K562 (cell line): Measurements from ENCODE around the gene TMEM135.

Experiments used
- ATF3 ChIP-seq, 2 experiments: fragments of 450-650 bp in 1 of 2; sonication (generic) in 1 of 2; formaldehyde crosslinking in 1 of 2; IDR thresholded peaks in 1 of 2; conservative IDR thresholded peaks in 1 of 2; 2 replicates each; pipeline versions ENCODE4 v1.6.1 to v1.8.1; 2016 to 2023; ENCODE audit warnings: mild to moderate bottlenecking in 2 of 2, moderate library complexity in 2 of 2, inconsistent platforms in 1 of 2, missing genetic modification reagents in 1 of 2
- CEBPB ChIP-seq: fragments of 450-650 bp; IDR thresholded peaks from 2 replicates; pipeline ENCODE4 v1.6.1; 2016; ENCODE audit warnings: missing genetic modification characterization, missing compliant biosample characterization
- CTCF ChIP-seq, 3 experiments: IDR thresholded peaks in 2 of 3; conservative IDR thresholded peaks in 1 of 3; 2 replicates each; pipeline ENCODE4 v1.5.1; 2011 to 2012; ENCODE audit warnings: low read length in 3 of 3, mild to moderate bottlenecking in 3 of 3, control low read depth in 2 of 3, improper control_type of control experiment in 1 of 3, inconsistent platforms in 1 of 3, low read depth in 1 of 3, mixed read lengths in 1 of 3, moderate library complexity in 1 of 3; ENCODE audit not compliant: insufficient read depth in 2 of 3
- EP300 ChIP-seq: IDR thresholded peaks from 2 replicates; pipeline ENCODE4 v1.6.1; 2012; ENCODE audit warnings: low read length, improper control_type of control experiment
- EZH2 ChIP-seq: IDR thresholded peaks from 2 replicates; pipeline ENCODE4 v1.6.1; 2012; ENCODE audit warnings: low read depth, mild to moderate bottlenecking, inconsistent platforms, low read length, borderline replicate concordance
- PRMT5 ChIP-seq: sonication (generic); formaldehyde crosslinking; IDR thresholded peaks from 2 replicates; pipeline ENCODE4 v1.5.0; 2020; ENCODE audit warnings: missing genetic modification reagents
- SIN3A ChIP-seq, 2 experiments: fragments of 150-350 bp in 1 of 2; IDR thresholded peaks; 2 replicates each; pipeline ENCODE4 v1.6.1; 2011 to 2016; ENCODE audit warnings: borderline replicate concordance in 2 of 2, low read depth in 2 of 2, low read length in 2 of 2, mild to moderate bottlenecking in 2 of 2, moderate library complexity in 2 of 2; ENCODE audit not compliant: control insufficient read depth in 1 of 2
- SMAD4 ChIP-seq: fragments of 250-450 bp; sonication (Bioruptor Pico); conservative IDR thresholded peaks from 2 replicates; pipeline ENCODE4 v1.8.0; 2021; ENCODE audit warnings: inconsistent platforms, mild to moderate bottlenecking, moderate library complexity
- TAF15 ChIP-seq: fragments of 200-400 bp; formaldehyde crosslinking; IDR thresholded peaks from 2 replicates; pipeline ENCODE4 v1.6.1; 2017; ENCODE audit warnings: mild to moderate bottlenecking, low read depth, low read length, moderate library complexity
- TRIM24 ChIP-seq, 2 experiments: fragments of 450-650 bp; IDR thresholded peaks; 2 replicates each; pipeline ENCODE4 v1.6.1; 2016
- ZNF121 ChIP-seq: sonication (generic); formaldehyde crosslinking; conservative IDR thresholded peaks from 2 replicates; pipeline ENCODE4 v1.8.0; 2022; ENCODE audit warnings: missing genetic modification reagents
- ZNF444 ChIP-seq: fragments of 250-450 bp; sonication (Bioruptor Pico); IDR thresholded peaks from 2 replicates; pipeline ENCODE4 v1.4.0; 2020; ENCODE audit warnings: mild to moderate bottlenecking, moderate library complexity
- ZNF79 ChIP-seq: fragments of 250-450 bp; sonication (Bioruptor Pico); IDR thresholded peaks from 2 replicates; pipeline ENCODE4 v1.4.0; 2020; ENCODE audit warnings: low read depth, mild to moderate bottlenecking, moderate library complexity
- ZNF830 ChIP-seq: fragments of 250-450 bp; sonication (Bioruptor Pico); IDR thresholded peaks from 2 replicates; pipeline ENCODE4 v1.5.0; 2021; ENCODE audit warnings: mild to moderate bottlenecking

GRCh38 chr11:87128372-87128771, 90.6 kb downstream of the TMEM135 start:
- no peak for TF ChIP-seq PRMT5 (CRISPR knock-in tag)
- no peak for TF ChIP-seq SMAD4 (CRISPR knock-in tag)
- TF ChIP-seq ZNF444: no peak
- TF ChIP-seq EZH2: no peak
- TF ChIP-seq SIN3A (IDR thresholded peaks at IDR 0.05; ENCODE audit: borderline replicate concordance in 2 of 2, control insufficient read depth in 1 of 2, low read depth in 2 of 2, low read length in 2 of 2): no peak
- TF ChIP-seq ZNF830 (CRISPR knock-in tag): no peak
- no peak for TF ChIP-seq ZNF79
- TF ChIP-seq TAF15: no peak
- TF ChIP-seq CEBPB (tag): no peak
- TF ChIP-seq ATF3 (IDR thresholded peaks at IDR 0.05): no peak
- TF ChIP-seq ATF3 (CRISPR knock-in tag; conservative IDR thresholded peaks at IDR 0.05): no peak
- no peak for TF ChIP-seq TRIM24 (IDR thresholded peaks at IDR 0.05)
- no peak for TF ChIP-seq CTCF (IDR thresholded peaks at IDR 0.05 in 2 of 3, conservative IDR thresholded peaks at IDR 0.05 in 1 of 3; ENCODE audit: insufficient read depth in 2 of 3, low read depth in 1 of 3, low read length in 3 of 3)
- TF ChIP-seq EP300: no peak
- TF ChIP-seq ZNF121 (CRISPR knock-in tag): no peak
